PC-9 (cell line): ENCODE results near the gene SLC5A9. TPM values are rescaled to one million over a fixed set of nuclear protein-coding genes. Genes with fewer than 3 reads are reported as not detected.

Experiments
- BruUV-seq: library from RNA; stranded (reverse); fragments of 400-500 nt; replicated peaks from 2 replicates; lab custom pipeline; 2021; lab: Mats Ljungman, UMichigan
- CTCF ChIA-PET: fragments of 300-600 bp; sonication (Branson Sonifier 250); formaldehyde crosslinking; loops from one replicate; lab custom pipeline; 2022; ENCODE audit warnings: antibody characterized with exemption; lab: Charles Lee
- POLR2A ChIA-PET: fragments of 300-600 bp; sonication (Branson Sonifier 250); formaldehyde crosslinking; loops from one replicate; lab custom pipeline; 2022; ENCODE audit warnings: antibody characterized with exemption; ENCODE audit not compliant: unreplicated experiment; lab: Charles Lee
- DNase-seq, 2 experiments: peaks; one replicate each; pipeline versions ENCODE4 v3.0.0 to v3.0.0-alpha.2; 2015 to 2022; ENCODE audit warnings: mixed read lengths in 1 of 2
- H2AFZ ChIP-seq: fragments of 200-600 bp; sonication (generic); 2 replicates; pipeline ENCODE4 v1.8.1; 2017; ENCODE audit warnings: antibody characterized with exemption
- H3F3A ChIP-seq: fragments of 200-600 bp; sonication (generic); 2 replicates; pipeline ENCODE4 v1.8.1; 2017; ENCODE audit warnings: antibody characterized with exemption, mild to moderate bottlenecking, low read depth; ENCODE audit not compliant: insufficient read depth
- H3K27ac ChIP-seq: fragments of 200-600 bp; sonication (generic); 2 replicates; pipeline ENCODE4 v1.6.1; 2016; ENCODE audit warnings: mixed run types
- H3K27me3 ChIP-seq: fragments of 200-600 bp; sonication (generic); 2 replicates; pipeline ENCODE4 v1.6.1; 2016; ENCODE audit warnings: low read depth, mixed run types; ENCODE audit not compliant: insufficient read depth
- H3K36me3 ChIP-seq: fragments of 200-600 bp; sonication (generic); 2 replicates; pipeline ENCODE4 v1.6.1; 2016; ENCODE audit warnings: low read depth, mixed run types
- H3K4me1 ChIP-seq: fragments of 200-600 bp; sonication (generic); replicated peaks from 2 replicates; pipeline ENCODE4 v1.6.1; 2016; ENCODE audit warnings: mixed run types; ENCODE audit not compliant: insufficient read depth
- H3K4me2 ChIP-seq: fragments of 200-600 bp; sonication (generic); 2 replicates; pipeline ENCODE4 v1.6.1; 2017; ENCODE audit warnings: mixed run types
- H3K4me3 ChIP-seq: fragments of 200-600 bp; sonication (generic); 2 replicates; pipeline ENCODE4 v1.6.1; 2016; ENCODE audit warnings: mixed run types
- H3K79me2 ChIP-seq: fragments of 200-600 bp; sonication (generic); 2 replicates; pipeline ENCODE4 v1.6.1; 2017; ENCODE audit warnings: low read depth, mixed run types
- H3K9me2 ChIP-seq: fragments of 200-600 bp; sonication (generic); 2 replicates; pipeline ENCODE4 v1.8.1; 2017; ENCODE audit warnings: mild to moderate bottlenecking; ENCODE audit not compliant: insufficient read depth
- H3K9me3 ChIP-seq: fragments of 200-600 bp; sonication (generic); 2 replicates; pipeline ENCODE4 v1.8.1; 2016; ENCODE audit warnings: low read depth; ENCODE audit not compliant: insufficient read depth
- H4K20me1 ChIP-seq: fragments of 200-600 bp; sonication (generic); 2 replicates; pipeline ENCODE4 v1.8.1; 2017; ENCODE audit not compliant: insufficient read depth
- EZH2 ChIP-seq: fragments of 200-600 bp; sonication (generic); IDR thresholded peaks from 2 replicates; pipeline ENCODE4 v1.8.0; 2017; ENCODE audit warnings: antibody characterized with exemption, low read depth
- intact Hi-C: fragments of 100-400 bp; cut with micrococcal nuclease; formaldehyde crosslinking; loops from one replicate; pipeline ENCODE4 v1.10.0; 2022; ENCODE audit not compliant: unreplicated experiment
- total RNA-seq: library from RNA; stranded (reverse); gene quantifications from 2 replicates; pipeline ENCODE4 v1.2.3, GENCODE V29; 2021
- TF ChIP-seq, protein P1 (sequence below): fragments of 200-600 bp; sonication (generic); conservative IDR thresholded peaks from 2 replicates; pipeline ENCODE4 v1.6.1; 2017; ENCODE audit warnings: mixed run types, antibody characterized with exemption, mild to moderate bottlenecking, moderate library complexity

SLC5A9 gene
- total RNA-seq, 1 experiment from 2014 or later: not detected

DNA sequence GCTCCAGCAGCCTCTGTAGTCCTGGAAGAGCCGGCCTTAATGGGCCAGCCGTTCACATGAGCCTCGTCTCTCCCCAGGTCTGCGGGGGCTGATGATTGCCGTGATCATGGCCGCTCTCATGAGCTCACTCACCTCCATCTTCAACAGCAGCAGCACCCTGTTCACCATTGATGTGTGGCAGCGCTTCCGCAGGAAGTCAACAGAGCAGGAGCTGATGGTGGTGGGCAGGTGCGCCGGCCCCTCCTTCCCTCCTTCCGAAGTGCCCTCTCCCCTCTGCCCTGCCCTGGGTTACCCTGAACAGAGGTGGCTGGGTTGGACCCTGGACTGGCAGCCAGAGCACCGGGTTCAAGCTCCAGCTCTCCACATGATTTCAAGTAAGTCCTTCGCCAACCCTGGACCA, 13.1 kb downstream of the SLC5A9 start:
- Histone ChIP-seq H3K27me3 (peaks cover 12% of the 10 kb centered on the region), H4K20me1 (no peaks in the 10 kb centered on the region), H3K4me2 (no peak overlapping the region), H2AFZ (no peak overlapping the region), H3K9me2 (no peaks in the 10 kb centered on the region), H3K9me3 (no peaks in the 10 kb centered on the region), H3F3A (no peaks in the 10 kb centered on the region), H3K36me3 (no peaks in the 10 kb centered on the region), H3K79me2 (no peaks in the 10 kb centered on the region), H3K4me1 (no peaks in the 10 kb centered on the region), H3K27ac (no peak overlapping the region), H3K4me3 (no peak overlapping the region)
- DNase-seq: no peak
- TF ChIP-seq EZH2: no peak
- TF ChIP-seq, protein P1, sequence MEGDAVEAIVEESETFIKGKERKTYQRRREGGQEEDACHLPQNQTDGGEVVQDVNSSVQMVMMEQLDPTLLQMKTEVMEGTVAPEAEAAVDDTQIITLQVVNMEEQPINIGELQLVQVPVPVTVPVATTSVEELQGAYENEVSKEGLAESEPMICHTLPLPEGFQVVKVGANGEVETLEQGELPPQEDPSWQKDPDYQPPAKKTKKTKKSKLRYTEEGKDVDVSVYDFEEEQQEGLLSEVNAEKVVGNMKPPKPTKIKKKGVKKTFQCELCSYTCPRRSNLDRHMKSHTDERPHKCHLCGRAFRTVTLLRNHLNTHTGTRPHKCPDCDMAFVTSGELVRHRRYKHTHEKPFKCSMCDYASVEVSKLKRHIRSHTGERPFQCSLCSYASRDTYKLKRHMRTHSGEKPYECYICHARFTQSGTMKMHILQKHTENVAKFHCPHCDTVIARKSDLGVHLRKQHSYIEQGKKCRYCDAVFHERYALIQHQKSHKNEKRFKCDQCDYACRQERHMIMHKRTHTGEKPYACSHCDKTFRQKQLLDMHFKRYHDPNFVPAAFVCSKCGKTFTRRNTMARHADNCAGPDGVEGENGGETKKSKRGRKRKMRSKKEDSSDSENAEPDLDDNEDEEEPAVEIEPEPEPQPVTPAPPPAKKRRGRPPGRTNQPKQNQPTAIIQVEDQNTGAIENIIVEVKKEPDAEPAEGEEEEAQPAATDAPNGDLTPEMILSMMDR: no peak
- CTCF ChIA-PET: no interaction called here
- POLR2A ChIA-PET: no interaction called here
- intact Hi-C loops: loop anchor here (5.0 to 10.0 kb wide), 2 partner anchors 141 to 262 kb away; no protein-coding TSS in a partner anchor
- BruUV-seq: no TSS peak

DNA sequence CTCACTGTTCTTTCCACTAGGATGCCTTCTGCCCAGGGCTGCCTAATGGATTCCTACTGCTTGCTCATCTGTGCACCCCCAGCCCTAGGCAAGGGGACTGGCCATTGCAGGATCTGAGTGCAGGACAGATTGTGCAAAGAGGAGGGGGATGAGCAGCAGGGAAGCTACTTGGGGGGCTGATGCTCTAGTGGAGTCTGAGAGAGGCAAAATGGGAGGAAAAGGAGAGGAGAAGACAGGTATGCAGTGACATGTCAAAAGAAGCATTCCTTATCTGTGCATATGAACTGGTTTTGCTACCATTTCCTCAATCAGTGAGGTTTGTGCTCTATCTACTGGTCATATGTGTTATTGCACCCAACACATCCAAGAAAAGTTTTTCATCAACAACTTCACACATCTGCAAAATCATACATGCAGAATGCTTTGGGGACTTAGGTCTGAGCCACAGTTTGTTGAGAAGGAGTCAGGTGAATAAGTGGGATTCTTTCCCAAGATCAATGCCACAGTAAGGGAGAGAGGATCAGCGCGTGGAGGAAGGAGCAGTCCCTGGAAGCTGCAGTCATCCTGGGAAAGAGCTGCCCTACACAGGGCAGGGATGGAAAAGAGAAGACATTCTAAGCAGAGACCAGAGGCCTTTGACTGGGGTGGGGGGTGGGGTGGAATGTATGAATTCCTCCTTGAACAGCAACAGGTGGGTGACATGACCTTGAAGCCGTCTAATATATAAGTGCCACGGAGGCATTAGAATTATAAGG, 14.4 kb downstream of the SLC5A9 start:
- TF ChIP-seq, protein P1: peak; percentile 71
- no peak for TF ChIP-seq EZH2
- H2AFZ ChIP-seq: no peak overlapping the region
- intact Hi-C loops: loop anchor here (5.0 to 10.0 kb wide), 2 partner anchors 142 to 260 kb away; no protein-coding TSS in a partner anchor
- no peak overlapping the region for H3K27ac ChIP-seq
- H4K20me1 ChIP-seq: no peaks in the 10 kb centered on the region
- CTCF ChIA-PET: no interaction called here
- H3K36me3 ChIP-seq: no peaks in the 10 kb centered on the region
- POLR2A ChIA-PET: no interaction called here
- peaks cover 16% of the 10 kb centered on the region; the same call in 1 of the 2 replicates for H3K27me3 ChIP-seq
- no peaks in the 10 kb centered on the region for H3K9me3 ChIP-seq
- no peak overlapping the region for H3K4me3 ChIP-seq
- BruUV-seq: no TSS peak
- no peaks in the 10 kb centered on the region for H3K9me2 ChIP-seq
- no peaks in the 10 kb centered on the region for H3F3A ChIP-seq
- H3K79me2 ChIP-seq: no peaks in the 10 kb centered on the region
- no peak for DNase-seq
- H3K4me1 ChIP-seq: no peaks in the 10 kb centered on the region
- no peak overlapping the region for H3K4me2 ChIP-seq

DNA sequence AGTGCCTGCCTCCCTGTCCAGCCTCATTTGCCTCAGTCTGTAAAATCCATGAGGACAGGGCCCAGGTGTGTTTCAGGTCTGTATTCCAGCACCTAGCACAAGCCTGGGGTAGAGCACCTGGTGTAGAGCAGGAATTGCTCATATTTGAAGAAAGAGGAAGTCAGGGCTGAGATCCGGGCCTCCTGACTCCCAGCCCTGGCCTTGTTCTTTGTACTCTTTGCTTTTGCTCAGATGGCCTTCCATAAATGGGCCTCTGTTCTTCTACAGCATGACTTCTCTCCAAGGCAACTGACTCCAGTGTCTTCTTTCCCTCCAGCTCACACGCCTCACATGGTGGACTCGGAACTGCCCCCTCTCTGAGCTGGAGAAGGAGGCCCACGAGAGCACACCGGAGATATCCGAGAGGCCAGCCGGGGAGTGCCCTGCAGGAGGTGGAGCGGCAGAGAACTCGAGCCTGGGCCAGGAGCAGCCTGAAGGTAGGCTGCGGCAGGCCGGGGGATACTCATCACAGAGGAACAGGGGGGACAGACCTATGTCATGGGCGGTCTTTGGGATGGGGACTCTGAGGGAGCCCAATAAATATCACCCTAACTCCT, 19.7 kb downstream of the SLC5A9 start:
- BruUV-seq: no TSS peak

More for the DNA sequence above, 19.7 kb downstream of the SLC5A9 start:
- ChIA-PET POLR2A (no interaction called here), CTCF (no interaction called here)
- H4K20me1 ChIP-seq: no peaks in the 10 kb centered on the region
- H3K9me3 ChIP-seq: no peaks in the 10 kb centered on the region
- no peaks in the 10 kb centered on the region for H3K4me1 ChIP-seq
- no peaks in the 10 kb centered on the region for H3K36me3 ChIP-seq
- TF ChIP-seq, protein P1: no peak
- TF ChIP-seq EZH2: no peak
- no peak overlapping the region for H3K27ac ChIP-seq
- H2AFZ ChIP-seq: no peak overlapping the region
- intact Hi-C loops: no loop called here
- H3F3A ChIP-seq: no peaks in the 10 kb centered on the region
- peaks cover 11% of the 10 kb centered on the region; the same call in 1 of the 2 replicates for H3K27me3 ChIP-seq
- H3K4me3 ChIP-seq: no peak overlapping the region
- DNase-seq: no peak
- no peak overlapping the region for H3K4me2 ChIP-seq
- H3K79me2 ChIP-seq: no peaks in the 10 kb centered on the region
- no peaks in the 10 kb centered on the region for H3K9me2 ChIP-seq
